GM19438 (cell line): ENCODE data around the gene PAXX.

Experiments
- ATAC-seq: cut with Tn5 transposase; IDR thresholded peaks from one replicate; pipeline ENCODE4 v1.9.1; 2021; ENCODE audit warnings: low read depth; ENCODE audit not compliant: unreplicated experiment

Gene PAXX

GRCh38 chr9:136964833-136965422 lies 27.3 kb upstream of the PAXX start:
- ATAC-seq = no peak

DNA sequence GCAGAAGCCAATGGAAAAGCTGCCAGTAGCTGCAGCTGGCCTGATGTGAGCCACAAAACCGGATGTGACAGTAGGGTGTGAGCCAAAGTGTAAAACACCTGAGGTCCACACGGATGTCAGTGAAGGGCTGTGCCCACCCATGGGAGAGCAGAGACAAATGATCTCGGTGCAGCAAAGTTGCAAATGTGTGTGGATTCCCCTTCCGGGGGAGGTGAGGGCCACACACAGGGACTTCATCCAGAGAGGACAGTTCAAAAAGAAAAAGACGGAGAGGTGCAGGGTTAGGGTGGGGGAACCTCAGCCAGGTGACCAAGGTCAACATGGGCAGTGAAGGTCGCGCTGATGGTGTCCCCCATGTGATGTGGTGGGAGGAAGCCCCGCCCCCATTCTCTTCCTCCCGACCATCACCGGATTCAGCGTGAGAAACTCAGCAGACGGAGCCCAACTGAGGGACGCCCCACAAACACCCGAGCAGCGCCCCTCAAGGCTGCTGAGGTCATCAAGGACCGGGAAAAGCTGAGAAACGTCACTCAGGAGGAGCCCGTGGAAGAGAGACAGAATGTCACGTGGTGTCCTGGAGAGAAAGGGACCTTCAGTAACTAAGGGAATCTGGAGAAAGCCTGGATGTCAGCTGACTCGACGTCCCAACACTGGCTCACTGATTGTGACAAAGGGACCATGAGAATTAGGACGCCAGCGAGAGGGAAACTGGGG lies 26.3 kb upstream of the PAXX start:
- no peak for ATAC-seq

- no peak for ATAC-seq
Measured at GRCh38 chr9:136968333-136969127, 23.7 kb upstream of the PAXX start.

DNA sequence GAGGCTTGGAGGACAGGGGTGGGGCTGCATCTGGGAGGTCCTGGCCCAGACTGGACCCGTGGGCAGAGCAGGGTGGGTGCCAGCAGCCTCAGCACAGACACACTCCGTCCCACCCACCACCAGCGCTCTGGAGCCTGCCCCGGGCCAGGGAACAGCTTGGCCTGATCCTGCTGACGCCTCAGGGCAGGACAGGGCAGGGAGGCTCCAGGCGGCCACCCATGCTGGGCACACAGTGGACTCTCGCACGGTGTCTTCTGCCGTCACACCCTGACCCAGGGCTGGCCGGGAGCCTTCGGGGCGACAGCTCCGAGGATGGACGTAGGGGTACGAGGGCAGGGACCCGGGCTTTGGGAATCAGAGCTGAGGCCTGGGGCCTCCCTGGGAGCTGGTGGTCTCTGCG lies 23.1 kb upstream of the PAXX start:
- no peak for ATAC-seq

DNA sequence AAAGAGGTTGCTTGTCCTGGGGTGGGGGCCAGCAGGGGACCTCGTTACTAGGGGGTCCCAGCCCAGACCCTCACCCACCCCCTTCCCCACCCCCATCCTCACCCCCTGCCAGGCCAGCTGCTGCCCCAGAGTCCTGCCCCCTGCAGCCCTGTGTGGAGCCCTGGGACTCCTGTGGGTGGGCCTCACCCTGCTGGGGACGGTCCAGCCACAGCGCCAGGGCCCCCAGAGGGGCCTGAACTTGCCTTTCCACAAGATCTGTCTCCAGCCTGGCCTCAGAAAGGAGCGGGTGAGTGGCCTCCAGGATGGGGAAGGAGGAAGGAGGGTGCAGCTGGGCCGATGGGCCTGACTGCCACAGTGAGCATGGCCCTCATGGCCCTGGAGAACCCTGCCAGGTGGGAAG lies 22.4 kb upstream of the PAXX start:
- ATAC-seq = no peak

- ATAC-seq = no peak
Measured at GRCh38 chr9:136970361-136970760, 21.9 kb upstream of the PAXX start.

DNA sequence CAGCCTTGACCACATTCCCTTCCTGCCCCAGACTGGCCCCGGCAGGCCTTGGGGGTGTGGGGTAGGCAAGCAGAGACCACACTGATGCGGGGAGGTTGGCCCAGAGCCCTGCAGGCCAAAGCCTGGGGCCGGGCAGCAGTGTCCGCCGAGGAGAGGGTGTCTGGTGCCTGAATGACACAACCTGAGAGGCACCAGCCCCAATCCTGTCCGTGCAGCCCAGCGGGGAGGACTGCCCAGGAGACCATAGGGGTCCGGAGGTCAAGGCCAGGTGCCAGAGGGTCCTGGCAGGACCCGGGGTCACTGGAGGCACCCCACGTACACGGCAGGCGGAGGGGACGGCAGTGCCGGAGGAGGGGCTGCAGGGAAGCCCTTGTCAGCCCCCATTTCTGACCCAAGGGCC lies 20.5 kb upstream of the PAXX start:
- ATAC-seq = no peak

GRCh38 chr9:136972335-136972734 lies 19.9 kb upstream of the PAXX start:
- ATAC-seq = no peak

GRCh38 chr9:136972743-136973142 lies 19.5 kb upstream of the PAXX start:
- no peak for ATAC-seq

DNA sequence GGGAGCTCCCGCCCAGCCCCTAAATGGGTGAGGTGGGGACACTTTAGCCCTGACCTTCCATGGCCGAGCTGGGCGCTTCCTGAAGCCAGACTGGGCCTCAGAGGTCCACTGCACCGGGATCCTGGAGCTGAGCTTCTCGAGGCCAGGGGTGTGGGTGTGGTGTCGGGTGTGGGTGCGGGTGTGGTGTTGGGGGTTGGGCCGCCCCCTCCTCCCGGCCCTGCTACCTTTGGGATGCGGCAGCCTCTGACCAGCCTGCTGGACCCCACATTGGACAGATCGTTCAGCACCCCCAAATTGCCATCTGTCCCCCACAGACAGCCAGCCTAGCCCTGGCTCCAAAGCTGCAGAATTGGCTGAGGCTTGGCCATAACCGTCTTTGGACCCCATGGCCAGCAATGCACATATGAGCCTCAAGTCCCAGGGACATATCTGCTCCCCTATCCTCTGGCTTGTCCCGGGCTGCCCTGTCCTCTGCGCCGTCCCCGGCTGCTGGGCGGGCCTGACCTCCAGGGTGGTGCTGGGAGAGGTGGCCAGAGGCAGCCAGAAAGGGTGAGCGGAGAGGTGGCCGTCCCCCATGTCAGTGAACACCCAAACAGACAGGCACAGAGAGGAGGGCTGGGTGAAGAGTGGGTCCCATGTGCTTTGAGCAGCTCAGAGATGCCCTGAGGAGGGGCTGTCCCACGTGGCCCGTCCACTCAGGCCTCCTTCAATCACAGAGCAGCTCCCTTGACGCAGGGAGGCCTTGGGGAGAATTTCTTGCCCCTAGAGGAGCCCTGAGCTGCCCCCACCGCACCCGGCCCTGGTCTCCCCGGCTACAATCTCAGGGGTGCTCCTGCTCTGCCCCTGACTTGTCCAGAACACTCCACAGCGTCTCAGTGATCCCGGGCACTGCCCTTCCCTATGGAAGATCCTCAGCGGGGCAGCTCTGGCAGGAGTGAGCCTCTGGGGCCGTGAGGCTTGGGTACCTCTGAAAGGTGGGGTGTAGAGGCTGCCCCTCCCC lies 18.3 kb upstream of the PAXX start:
- ATAC-seq = no peak

DNA sequence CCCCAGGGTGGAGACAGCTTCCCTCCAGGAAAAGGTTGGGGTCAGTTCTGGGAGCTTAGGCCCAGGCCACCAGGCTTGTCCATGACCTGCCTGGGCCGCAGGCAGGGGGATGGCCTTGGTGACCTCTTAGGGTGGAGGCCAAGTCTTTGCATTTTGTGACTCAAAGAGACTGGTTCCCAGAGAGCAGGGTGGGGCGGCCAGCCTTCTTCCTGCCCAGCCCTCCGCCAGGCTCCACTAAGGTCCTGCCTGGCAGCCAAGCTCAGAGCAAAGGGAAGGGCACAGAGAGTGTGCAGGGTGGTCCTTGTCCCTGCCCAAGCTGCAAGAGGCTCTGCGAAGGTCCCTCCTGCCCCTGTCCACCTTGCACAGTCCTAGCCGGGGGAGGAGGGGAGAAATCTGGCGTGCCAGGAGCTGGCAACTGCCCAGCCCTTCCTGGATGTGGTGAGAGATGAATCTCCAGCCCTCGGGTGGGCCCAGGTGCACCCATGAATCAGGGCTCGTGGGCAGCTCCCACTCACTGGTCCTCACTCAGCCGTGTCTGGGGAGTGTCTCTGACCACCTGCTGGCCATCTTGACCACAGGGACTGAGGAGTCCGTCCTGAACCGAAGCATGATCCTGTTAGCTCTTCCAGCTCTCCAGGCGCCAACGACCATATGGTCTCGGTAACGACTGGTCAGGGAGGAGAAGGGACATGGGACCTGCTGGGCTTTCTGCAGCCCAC lies 17.2 kb upstream of the PAXX start:
- ATAC-seq = no peak

- ATAC-seq = no peak
Measured at GRCh38 chr9:136975644-136976043, 16.6 kb upstream of the PAXX start.

DNA sequence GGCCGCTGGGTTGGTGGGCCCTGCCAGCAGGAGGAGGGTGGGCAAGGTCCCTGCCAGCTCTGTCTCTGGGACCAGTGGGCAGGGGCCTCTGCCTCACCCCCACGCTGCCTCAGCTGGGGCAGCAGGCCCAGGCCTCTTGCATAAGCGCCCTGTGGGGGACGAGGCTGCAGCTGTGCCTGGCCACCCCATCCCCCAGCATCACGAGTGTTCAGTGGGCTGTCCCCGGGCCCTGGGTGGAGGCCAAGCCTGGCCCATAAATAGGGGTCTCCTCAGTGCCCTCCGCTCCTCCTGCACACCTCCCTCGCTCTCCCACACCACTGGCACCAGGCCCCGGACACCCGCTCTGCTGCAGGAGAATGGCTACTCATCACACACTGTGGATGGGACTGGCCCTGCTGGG lies 15.0 kb upstream of the PAXX start, which contains the start of gene PTGDS:
Gene PTGDS (plus strand): TSS at position 282 of the 400 bp plus-strand sequence. CDS start 75 bp downstream, at position 357.
- no peak for ATAC-seq

- no peak for ATAC-seq
Measured at GRCh38 chr9:136977649-136978072, 14.6 kb upstream of the PAXX start.

- ATAC-seq = no peak
Measured at GRCh38 chr9:136978073-136978864, 14.0 kb upstream of the PAXX start.

DNA sequence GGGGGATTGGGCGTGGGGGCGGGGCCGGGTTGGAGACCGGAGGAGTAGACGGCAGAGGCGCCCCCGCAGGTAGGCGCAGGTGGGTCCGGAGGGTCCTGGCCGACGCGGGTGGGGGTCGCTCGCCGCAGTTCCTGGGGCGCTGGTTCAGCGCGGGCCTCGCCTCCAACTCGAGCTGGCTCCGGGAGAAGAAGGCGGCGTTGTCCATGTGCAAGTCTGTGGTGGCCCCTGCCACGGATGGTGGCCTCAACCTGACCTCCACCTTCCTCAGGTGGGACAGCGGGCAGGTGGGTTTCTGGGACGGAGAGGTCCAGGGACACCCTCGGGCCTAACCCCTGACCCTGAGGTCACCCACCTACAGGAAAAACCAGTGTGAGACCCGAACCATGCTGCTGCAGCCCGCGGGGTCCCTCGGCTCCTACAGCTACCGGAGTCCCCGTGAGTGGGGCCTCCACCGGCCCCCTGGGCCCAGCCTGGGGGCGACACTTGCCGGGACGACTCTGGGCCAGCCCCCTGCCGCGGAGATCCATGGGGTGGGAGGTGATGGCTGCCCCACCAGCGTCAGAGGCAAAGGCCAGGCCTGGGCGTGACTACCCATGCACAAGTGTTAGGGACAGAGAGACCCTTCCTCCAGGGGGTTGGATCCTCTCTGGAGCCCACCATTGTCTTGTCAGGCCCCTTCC lies 13.2 kb upstream of the PAXX start:
- no peak for ATAC-seq

GRCh38 chr9:136979769-136980587 lies 12.2 kb upstream of the PAXX start:
- ATAC-seq = no peak
